ENCODE results near the gene HS6ST1.

Gene HS6ST1

DNA sequence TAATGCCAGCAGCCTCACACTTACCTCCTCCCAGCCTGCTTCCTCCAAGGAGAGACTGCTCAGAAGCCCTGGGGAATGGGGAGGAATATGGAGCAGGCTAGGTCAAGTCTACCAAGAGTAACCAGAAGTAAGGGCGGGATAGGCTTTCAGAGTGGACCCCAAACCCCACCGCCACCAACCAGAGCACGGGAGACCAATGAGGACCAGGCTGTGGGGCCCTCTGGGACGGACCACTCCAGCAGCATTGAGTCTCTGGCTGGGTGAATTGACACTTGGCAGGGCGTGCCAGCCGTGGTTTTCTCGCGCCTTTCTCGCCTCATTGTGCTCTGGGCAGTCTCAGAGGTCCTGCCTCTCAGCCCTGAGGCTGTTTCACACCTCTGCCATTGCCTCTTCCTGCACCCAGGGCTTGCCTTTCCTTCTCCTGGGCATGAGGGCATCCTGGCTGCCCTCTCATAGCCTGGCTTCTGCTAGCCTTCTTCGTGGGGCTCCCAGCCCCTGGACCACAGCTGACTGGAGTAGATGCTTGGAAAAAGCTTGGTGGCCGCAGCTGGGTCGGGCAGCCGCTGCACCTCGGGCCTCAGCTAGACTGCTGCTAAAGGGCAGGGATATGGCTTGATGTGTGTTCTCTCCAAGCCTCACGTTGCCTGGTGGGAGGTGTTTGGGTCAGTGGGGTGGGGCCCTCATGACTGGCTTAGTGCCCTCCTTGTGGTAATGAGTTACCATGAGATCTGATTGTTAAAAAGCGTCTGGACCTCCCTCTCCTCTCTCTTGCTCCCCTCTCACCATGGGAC, 40.5 kb upstream of the HS6ST1 start:
- no peaks in the 10 kb centered on the region for H3K9me3 Mint-ChIP-seq
- no peaks in the 10 kb centered on the region for H3K4me1 Mint-ChIP-seq
- no peaks in the 10 kb centered on the region for H3K36me3 Mint-ChIP-seq
- DNase-seq (ENCODE audit: low spot score in 2 of 2) (no peak), ATAC-seq (ENCODE audit: low read depth) (no peak)
- H3K4me3 Mint-ChIP-seq = no peak overlapping the region
- peaks cover 3% of the 10 kb centered on the region for H3K27me3 Mint-ChIP-seq
- H3K27ac Mint-ChIP-seq = no peak overlapping the region

DNA sequence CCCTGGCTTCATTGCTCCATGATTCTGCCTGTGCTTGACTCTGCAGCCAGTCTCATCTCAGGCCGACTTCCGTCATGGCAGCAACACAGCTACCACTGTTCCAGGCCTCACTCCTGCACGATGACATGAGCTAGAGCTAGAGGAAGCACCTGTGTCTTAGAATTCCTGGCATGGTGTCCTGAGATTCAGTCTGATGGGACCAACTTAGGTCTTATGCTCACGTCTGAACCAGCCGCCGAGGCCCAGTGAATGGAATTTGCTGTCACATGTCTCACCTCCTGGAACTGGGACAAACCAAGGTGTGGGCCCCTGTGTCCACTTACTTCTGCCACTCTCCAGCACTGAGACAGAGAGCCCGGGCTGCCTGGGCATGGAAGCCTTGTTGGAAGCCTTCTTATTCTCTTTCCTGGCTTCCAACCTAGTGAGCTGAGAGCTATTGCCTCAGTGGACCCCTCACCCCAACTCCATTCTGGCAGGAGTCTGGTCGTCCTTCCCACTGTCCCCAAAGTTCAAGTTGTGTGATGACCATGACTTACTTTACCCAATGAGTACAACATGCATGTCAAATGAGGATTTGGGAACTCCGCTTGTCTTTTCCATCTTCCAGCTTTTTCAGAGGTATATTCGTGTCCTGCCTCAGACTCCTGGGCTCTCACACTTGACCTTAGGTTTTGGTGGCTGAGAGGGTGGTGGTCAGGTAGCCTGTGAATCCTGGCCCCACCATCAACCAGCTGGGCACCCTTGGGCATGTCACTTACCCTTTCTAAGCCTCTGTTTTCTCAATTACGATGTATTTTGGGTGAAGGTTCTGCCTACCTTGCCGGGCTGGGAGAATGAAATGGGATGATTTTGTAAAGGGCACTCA, 39.1 kb upstream of the HS6ST1 start:
- Mint-ChIP-seq H3K4me3 (no peak overlapping the region), H3K27me3 (peaks cover 3% of the 10 kb centered on the region), H3K9me3 (no peaks in the 10 kb centered on the region), H3K27ac (no peak overlapping the region), H3K36me3 (no peaks in the 10 kb centered on the region), H3K4me1 (no peaks in the 10 kb centered on the region)
- ATAC-seq (ENCODE audit: low read depth) (no peak), DNase-seq (ENCODE audit: low spot score in 2 of 2) (no peak)

DNA sequence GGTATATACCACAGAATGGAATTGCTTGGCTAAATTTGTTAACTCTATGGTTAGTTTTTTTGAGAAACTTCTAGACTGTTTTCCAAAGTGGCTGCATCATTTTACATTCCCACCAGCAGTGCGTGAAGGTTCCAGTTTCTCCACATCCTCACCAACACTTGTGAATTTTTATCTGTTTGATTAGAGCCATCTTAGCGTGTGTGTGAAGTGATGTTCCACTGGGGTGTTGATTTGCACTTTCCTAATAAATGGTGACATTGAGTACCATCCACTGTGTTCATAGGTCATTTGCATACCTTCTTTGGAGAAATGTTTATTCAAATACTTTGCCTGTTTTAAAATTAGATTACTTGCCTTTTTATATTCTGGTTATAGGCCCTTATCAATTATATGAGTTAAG, 37.5 kb upstream of the HS6ST1 start:
- Mint-ChIP-seq H3K4me1 (no peaks in the 10 kb centered on the region), H3K27ac (no peak overlapping the region), H3K4me3 (no peak overlapping the region), H3K36me3 (peaks cover 8% of the 10 kb centered on the region), H3K27me3 (peaks cover under 1% of the 10 kb centered on the region), H3K9me3 (peaks cover 3% of the 10 kb centered on the region)
- no peak for DNase-seq (ENCODE audit: low spot score in 2 of 2)
- ATAC-seq (ENCODE audit: low read depth) = no peak

DNA sequence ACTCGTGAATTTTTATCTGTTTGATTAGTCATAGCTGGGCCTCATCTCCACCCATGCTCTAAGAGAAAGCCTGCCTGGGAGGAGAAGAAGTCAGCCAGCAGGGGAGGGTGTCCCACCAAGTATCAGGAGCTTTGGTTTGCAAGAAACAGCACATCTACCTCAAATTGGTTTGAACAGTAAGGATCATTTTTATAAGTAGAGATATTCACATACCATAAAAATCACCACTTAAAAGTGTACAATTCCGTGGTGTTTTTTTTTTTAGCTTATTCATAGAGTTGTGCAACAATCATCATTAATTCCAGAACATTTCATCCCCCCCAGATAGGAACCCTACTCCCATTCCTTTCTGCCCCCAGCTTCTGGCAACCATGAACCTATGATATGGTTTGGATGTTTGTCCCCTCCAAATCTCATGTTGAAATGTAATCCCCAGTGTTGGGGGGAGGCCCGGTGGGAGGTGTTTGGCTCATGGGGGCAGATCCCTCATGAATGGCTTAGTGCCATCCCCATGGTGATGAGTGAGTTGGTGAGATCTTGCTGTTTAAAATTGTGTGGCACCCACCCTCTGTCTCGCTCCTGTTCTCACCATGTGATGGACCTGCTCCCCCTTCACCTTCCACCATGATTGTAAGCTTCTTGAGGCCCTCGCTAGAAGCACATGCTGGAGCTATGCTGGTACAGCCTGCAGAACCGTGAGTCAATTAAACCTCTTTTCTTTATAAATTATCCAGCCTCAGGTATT, 36.2 kb upstream of the HS6ST1 start:
- Mint-ChIP-seq H3K4me3 (no peak overlapping the region), H3K27me3 (no peaks in the 10 kb centered on the region), H3K36me3 (peaks cover 17% of the 10 kb centered on the region), H3K9me3 (peaks cover 9% of the 10 kb centered on the region), H3K4me1 (no peaks in the 10 kb centered on the region), H3K27ac (no peak overlapping the region)
- no peak for DNase-seq (ENCODE audit: low spot score in 2 of 2)
- ATAC-seq (ENCODE audit: low read depth) = no peak

DNA sequence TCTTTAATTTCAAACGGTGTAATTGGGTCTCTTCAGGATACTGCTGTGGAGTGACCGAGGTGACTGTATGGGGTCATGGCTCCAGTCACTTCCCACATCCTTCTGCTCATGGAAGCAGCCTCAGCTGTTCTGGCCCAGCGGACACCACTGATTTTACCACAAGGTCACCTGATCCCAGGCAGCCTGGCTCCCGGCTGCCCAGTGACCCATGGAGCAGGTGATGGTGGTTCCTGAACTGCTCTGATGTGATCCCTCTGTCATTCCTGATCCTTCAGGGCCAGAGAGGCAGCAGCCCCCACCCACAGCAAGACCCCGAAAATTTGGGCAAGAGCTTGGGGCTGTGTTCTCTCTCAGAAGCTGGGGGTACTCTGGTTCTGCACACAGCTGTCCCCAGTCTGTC, 35.5 kb upstream of the HS6ST1 start:
- Mint-ChIP-seq H3K4me1 (no peaks in the 10 kb centered on the region), H3K27ac (no peak overlapping the region), H3K27me3 (no peaks in the 10 kb centered on the region), H3K9me3 (peaks cover 12% of the 10 kb centered on the region), H3K4me3 (no peak overlapping the region), H3K36me3 (peaks cover 21% of the 10 kb centered on the region)
- no peak for ATAC-seq (ENCODE audit: low read depth)
- DNase-seq (ENCODE audit: low spot score in 2 of 2) = no peak

DNA sequence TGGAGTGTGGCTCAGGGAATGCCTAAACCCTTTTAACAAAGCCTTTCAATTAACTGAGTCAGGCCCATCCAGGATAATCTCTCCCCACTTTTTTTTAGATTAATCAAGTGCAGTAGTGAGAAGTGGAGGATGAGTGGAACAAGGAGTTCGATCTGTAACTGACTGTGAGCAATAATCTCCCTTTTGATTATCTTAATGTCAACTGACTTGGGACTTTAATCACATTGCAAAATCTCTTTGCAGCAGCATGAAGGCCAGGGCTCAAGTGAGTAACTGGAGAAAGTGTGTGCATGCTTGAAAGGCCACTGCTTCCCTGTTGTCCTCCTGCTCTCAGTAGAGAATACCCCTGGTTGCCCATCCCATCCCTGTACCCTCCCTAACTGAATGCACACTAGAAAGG, 32.1 kb upstream of the HS6ST1 start:
- H3K4me1 Mint-ChIP-seq = no peaks in the 10 kb centered on the region
- peaks cover 21% of the 10 kb centered on the region for H3K36me3 Mint-ChIP-seq
- no peak for DNase-seq (ENCODE audit: low spot score in 2 of 2)
- peaks cover 12% of the 10 kb centered on the region for H3K9me3 Mint-ChIP-seq
- no peak overlapping the region for H3K4me3 Mint-ChIP-seq
- no peak overlapping the region for H3K27ac Mint-ChIP-seq
- no peak for ATAC-seq (ENCODE audit: low read depth)
- H3K27me3 Mint-ChIP-seq = no peaks in the 10 kb centered on the region

DNA sequence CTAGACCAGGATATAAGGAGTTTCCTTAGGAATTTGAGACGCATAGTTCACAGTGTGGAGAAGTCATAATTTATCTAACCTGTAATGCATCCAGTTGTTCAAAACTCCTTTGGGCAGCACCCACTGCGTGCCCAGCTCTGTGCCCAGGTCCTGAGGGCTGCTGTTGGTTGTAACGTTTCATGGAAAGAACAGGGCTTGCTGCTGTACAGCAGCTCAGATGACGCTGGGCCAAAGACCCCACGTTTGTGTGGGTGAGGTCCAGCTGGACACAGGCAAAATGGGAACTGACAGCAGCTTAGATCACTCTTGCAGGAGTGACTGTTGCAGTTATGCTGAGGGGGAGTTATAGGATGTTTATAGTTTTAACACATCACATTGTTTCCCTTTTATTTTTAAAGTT, 30.0 kb upstream of the HS6ST1 start:
- H3K27me3 Mint-ChIP-seq = no peaks in the 10 kb centered on the region
- no peak overlapping the region for H3K4me3 Mint-ChIP-seq
- no peaks in the 10 kb centered on the region for H3K4me1 Mint-ChIP-seq
- peaks cover 12% of the 10 kb centered on the region for H3K9me3 Mint-ChIP-seq
- peaks cover 23% of the 10 kb centered on the region for H3K36me3 Mint-ChIP-seq
- no peak overlapping the region for H3K27ac Mint-ChIP-seq
- DNase-seq (ENCODE audit: low spot score in 2 of 2) (no peak), ATAC-seq (ENCODE audit: low read depth) (no peak)

DNA sequence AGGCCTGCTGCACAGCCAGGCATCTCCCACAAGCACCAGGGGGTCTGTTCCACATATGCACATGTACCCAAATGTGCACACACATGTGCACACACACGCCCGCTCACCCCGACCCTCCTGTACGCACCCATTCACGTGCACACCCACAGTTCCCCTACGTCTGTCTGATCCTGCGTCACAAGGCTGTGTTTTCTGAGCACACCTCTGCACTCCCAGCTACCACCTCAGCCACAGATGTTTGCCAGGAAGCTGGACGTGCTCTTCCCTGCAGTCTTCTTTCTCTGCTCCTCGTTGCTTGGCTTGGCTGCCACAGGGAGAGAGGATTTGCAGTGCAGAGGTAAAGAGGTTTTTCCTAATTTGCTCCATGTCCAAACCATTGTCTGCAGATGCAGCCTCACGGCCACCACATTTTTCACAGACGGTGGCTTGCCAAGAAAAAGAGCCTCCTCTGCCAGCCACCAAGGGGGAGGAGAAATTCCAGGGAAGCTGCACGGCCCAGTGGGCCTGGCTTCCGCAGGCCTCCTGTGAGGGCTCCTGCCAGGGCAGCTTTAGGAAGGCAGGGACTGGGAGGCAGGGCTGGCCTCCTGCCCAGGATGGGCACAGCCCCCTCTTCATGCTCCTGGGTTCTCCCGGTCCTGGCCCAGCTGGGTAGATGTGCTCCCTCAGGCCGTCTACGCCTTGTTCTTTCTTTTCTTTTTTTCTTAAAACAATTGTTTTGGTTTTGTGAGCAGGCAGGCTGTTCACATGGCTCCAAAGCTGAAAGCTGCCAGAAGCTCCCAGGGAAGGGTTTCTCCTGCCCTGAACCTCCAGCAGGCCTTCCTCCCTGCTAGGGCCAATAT, 29.3 kb upstream of the HS6ST1 start:
- H3K4me1 Mint-ChIP-seq = no peaks in the 10 kb centered on the region
- H3K27me3 Mint-ChIP-seq = no peaks in the 10 kb centered on the region
- H3K27ac Mint-ChIP-seq = no peak overlapping the region
- H3K4me3 Mint-ChIP-seq = no peak overlapping the region
- ATAC-seq (ENCODE audit: low read depth) (no peak), DNase-seq (ENCODE audit: low spot score in 2 of 2) (no peak)
- peaks cover 26% of the 10 kb centered on the region for H3K36me3 Mint-ChIP-seq
- H3K9me3 Mint-ChIP-seq = peaks cover 12% of the 10 kb centered on the region

DNA sequence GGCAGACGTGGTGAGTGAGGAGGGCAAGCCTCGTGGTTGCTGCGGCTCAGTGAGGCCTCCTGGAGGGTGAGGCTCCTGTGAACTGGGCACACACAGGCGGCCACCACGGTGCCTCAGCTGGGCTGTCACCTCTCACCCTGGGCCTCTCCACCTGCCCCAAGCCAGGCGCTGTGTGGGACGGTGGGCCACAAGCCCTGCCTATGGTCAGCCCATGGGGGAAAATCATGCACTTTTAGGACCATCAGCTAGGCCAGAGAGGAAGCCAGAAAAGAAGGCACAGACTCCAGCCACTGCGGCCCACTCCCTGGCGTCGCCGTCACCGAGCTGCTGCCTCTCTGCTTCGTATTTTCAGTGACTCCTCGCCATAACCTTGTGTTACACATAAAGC, 28.5 kb upstream of the HS6ST1 start:
- no peak for DNase-seq (ENCODE audit: low spot score in 2 of 2)
- no peak overlapping the region for H3K4me3 Mint-ChIP-seq
- H3K27ac Mint-ChIP-seq = no peak overlapping the region
- no peaks in the 10 kb centered on the region for H3K27me3 Mint-ChIP-seq
- peaks cover 12% of the 10 kb centered on the region for H3K9me3 Mint-ChIP-seq
- peaks cover 26% of the 10 kb centered on the region for H3K36me3 Mint-ChIP-seq
- no peaks in the 10 kb centered on the region for H3K4me1 Mint-ChIP-seq
- ATAC-seq (ENCODE audit: low read depth) = no peak

DNA sequence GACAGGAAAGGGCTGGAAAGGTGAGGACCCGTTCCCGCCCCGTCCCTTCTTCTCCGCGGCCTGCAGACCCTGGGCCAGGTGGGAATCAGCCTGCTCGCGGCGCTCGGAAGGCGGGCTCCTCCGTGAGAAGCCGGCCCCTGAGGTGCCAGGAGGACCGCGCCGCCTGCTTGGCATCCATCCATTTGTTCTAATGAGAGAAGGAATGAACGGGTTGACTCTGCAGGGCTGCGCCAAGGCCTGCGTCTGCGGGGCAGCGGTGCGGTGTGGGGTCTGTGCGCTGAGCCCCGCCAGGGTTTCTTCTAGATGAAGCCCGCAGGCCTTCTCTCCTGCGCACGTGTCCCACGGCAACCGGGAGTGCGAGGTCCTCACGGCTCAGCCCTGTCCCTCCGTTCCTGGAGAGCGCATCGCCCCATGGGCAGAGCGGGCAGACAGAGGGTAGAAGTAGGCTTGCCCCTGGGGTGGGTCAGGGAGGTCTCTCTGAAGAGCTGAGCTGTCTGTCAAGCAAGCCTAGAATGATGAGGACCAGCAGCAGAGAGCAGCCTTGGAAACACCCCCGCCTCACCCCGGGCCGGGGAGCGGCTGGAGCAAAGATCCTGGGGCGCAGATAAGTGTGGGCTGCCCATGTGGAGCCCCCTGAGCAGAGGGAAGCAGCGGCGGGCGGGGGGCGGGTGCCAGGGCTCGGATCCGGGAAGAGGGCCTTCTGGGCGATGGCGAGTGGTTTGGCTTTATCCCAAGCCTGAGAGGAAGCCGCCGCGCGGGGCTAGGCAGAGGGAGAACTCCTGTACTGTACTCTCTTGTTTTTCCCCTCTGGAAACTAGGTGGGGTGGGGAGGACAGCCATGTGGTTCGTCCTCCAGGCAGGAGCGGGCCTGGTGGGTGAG, 27.9 kb upstream of the HS6ST1 start:
- no peak for ATAC-seq (ENCODE audit: low read depth)
- H3K36me3 Mint-ChIP-seq = peaks cover 21% of the 10 kb centered on the region
- no peaks in the 10 kb centered on the region for H3K27me3 Mint-ChIP-seq
- H3K9me3 Mint-ChIP-seq = peaks cover 10% of the 10 kb centered on the region
- H3K4me1 Mint-ChIP-seq = no peaks in the 10 kb centered on the region
- no peak for DNase-seq (ENCODE audit: low spot score in 2 of 2)
- no peak overlapping the region for H3K4me3 Mint-ChIP-seq
- no peak overlapping the region for H3K27ac Mint-ChIP-seq

DNA sequence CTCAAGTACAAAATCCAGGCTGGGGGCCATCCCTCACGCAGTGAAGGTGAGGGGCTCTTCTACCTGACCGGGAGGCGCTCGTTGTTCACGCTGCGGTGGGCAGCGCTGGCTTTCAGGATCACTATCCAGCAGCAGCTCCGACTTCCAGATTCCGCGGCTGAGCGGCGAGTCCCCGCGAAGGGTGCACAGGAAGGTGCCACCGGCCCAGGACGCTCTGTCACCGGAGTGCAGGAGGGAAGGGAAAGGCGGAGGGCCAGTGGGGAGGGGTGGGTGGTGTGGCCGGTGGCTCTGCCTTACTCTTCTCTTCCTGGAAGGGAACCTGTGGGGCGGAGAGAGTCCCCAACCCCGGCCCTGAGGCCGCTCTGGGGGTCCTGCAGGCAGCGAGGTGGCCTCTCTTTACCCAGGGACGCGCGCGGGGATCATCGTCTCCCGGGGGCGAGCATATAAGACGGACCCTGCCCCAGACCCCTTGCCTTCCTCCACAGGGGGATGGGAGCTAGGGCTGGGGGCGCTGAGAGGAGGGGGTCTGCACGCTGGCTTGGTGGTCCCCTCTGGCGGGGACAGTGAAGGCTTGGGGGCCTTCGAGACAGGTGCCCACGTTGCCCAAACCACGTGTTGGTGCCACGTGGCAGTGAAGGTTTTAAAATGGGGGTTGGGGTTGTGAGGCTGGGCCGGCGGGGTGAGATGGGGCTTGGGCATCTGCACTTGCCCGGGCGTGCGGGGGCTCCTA, 26.9 kb upstream of the HS6ST1 start:
- no peak for DNase-seq (ENCODE audit: low spot score in 2 of 2)
- H3K4me1 Mint-ChIP-seq = no peaks in the 10 kb centered on the region
- peaks cover 15% of the 10 kb centered on the region for H3K36me3 Mint-ChIP-seq
- no peak for ATAC-seq (ENCODE audit: low read depth)
- H3K4me3 Mint-ChIP-seq = no peak overlapping the region
- no peak overlapping the region for H3K27ac Mint-ChIP-seq
- no peaks in the 10 kb centered on the region for H3K27me3 Mint-ChIP-seq
- H3K9me3 Mint-ChIP-seq = peaks cover 12% of the 10 kb centered on the region

DNA sequence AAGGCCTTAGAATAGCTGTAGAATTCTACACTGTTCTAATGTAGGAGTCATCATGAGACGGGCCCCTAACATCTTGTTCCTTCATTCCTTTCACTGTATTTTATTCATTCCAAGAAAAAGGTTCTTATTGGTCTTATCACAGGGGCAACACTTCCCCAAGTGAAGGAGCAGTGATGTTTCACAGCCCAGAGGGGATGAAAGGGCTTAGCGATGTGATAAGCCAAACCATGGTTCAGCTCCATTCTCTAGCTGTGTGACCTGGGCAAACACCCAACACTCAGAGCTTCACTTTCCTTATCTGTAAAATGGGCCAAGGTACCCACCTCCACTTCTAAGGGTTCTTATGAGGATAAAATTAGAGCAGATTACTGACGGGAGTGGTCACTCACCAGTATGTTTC, 25.4 kb upstream of the HS6ST1 start:
- Mint-ChIP-seq H3K27me3 (no peaks in the 10 kb centered on the region), H3K4me3 (no peak overlapping the region), H3K9me3 (peaks cover 6% of the 10 kb centered on the region), H3K36me3 (peaks cover 5% of the 10 kb centered on the region), H3K27ac (no peak overlapping the region), H3K4me1 (no peaks in the 10 kb centered on the region)
- no peak for ATAC-seq (ENCODE audit: low read depth)
- DNase-seq (ENCODE audit: low spot score in 2 of 2) = no peak

All from memory B cell (primary cell).